ENCODE results near the gene R3HDM1.
"Not testable (repeated sequence)": the region's sequence is repeated elsewhere in the genome, so short reads cannot be mapped to it uniquely, and the experiment has no call there.

R3HDM1 gene

GRCh38 chr2:135651717-135652116 lies 120.4 kb downstream of the R3HDM1 start:
- no peak overlapping the region for H3K27ac ChIP-seq
- TF ChIP-seq, protein P1, sequence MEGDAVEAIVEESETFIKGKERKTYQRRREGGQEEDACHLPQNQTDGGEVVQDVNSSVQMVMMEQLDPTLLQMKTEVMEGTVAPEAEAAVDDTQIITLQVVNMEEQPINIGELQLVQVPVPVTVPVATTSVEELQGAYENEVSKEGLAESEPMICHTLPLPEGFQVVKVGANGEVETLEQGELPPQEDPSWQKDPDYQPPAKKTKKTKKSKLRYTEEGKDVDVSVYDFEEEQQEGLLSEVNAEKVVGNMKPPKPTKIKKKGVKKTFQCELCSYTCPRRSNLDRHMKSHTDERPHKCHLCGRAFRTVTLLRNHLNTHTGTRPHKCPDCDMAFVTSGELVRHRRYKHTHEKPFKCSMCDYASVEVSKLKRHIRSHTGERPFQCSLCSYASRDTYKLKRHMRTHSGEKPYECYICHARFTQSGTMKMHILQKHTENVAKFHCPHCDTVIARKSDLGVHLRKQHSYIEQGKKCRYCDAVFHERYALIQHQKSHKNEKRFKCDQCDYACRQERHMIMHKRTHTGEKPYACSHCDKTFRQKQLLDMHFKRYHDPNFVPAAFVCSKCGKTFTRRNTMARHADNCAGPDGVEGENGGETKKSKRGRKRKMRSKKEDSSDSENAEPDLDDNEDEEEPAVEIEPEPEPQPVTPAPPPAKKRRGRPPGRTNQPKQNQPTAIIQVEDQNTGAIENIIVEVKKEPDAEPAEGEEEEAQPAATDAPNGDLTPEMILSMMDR (IDR thresholded peaks at IDR 0.05) = no peak
- TF ChIP-seq ZFX (IDR thresholded peaks at IDR 0.05; ENCODE audit: borderline replicate concordance) = no peak

DNA sequence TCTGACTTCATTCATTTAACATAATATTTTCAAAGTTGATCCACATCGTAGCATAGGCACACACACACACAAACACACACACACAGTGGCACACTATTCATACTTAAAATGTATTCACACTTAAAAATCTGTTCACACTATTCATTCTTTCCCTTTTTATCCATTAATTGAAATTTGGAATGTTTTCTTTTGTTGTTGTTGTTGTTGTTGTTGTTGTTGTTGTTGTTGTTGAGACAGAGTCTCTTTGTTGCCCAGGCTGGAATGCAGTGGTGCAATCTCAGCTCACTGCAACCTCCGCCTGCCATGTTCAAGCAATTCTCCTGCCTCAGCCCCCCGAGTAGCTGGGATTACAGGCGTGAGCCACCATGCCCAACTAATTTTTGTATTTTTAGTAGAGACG lies 123.0 kb downstream of the R3HDM1 start:
- H3K27ac ChIP-seq = not testable (repeated sequence)

DNA sequence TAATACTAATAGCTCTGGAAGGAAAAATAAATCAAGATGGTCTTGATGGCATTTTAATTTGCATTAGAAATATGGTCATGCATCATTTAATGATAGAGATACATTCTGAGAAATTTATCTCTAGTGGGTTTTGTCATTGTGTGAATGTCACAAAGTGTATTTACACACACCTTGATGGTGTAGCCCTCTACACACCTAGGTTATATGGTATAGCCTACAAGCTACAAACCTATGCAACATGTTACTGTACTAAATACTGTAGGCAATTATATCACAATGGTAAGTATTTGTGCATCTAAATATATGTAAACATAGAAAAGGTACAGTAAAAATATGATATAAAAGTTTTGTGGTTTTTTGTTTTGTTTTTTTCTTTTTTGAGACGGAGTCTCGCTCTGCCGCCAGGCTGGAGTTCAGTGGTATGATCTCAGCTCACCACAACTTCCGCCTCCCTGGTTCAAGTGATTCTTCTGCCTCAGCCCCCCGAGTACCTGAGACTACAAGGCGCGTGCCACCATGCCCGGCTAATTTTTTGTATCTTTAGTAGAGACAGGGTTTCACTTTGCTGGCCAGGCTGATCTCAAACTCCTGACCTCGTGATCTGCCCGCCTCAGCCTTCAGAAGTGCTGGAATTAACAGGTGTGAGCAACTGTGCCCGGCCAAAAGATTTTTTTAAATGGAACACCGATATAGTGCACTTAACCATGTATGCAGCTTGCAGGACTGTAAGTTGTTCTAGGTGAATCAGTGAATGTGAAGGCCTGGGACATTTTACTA lies 126.7 kb downstream of the R3HDM1 start:
- TF ChIP-seq, protein P1 (IDR thresholded peaks at IDR 0.05) = no peak
- TF ChIP-seq ZFX (IDR thresholded peaks at IDR 0.05; ENCODE audit: borderline replicate concordance) = no peak

DNA sequence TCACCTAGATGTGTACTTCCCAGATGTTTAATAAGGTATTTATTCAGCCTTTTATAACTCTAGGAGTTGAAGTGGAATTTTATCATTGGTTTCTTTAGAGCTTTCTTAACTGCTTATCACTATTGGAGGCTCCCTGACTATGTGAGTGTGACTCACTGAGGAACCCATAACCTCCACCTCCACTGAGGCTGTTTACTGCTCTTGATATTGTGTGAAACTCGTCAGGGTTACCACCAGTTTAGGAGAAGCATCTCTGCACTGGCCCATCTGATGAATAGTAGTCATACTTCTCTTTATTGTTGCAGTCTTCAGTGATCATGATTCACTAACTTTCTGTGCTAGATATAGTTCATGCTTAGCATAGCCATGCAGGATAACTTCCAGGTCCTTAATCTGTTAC lies 130.8 kb downstream of the R3HDM1 start:
- H3K27ac ChIP-seq = no peak overlapping the region
- no peak for TF ChIP-seq ZFX (IDR thresholded peaks at IDR 0.05; ENCODE audit: borderline replicate concordance)
- TF ChIP-seq, protein P1 (IDR thresholded peaks at IDR 0.05) = no peak

More for the DNA sequence above, 126.7 kb downstream of the R3HDM1 start:
- no peak overlapping the region for H3K27ac ChIP-seq

DNA sequence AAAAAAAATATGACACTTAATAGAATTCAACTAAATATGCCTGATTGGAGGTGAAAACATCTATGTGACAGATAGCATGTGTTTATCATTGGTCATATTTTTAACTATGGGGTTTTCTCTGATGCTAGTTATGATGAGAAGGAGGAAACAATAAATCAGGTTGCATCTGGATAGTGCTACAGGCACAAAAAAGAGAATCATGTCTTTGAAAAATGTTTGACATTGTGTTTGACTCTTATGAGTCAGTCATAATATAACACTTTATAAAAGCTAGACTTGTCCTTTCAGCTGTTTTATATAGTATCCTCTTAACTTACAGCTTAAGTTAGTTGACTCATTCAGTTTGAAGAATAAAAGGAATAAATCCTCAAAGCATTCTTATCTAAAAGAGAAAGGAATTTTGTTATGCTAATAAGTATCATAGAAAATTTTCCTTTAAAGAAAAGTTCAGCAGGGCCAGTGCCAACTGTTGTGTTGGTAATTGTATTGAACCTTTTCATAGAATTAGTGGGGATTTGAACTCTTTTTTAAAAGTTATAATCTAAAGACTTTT lies 131.9 kb downstream of the R3HDM1 start:
- H3K27ac ChIP-seq = no peak overlapping the region

DNA sequence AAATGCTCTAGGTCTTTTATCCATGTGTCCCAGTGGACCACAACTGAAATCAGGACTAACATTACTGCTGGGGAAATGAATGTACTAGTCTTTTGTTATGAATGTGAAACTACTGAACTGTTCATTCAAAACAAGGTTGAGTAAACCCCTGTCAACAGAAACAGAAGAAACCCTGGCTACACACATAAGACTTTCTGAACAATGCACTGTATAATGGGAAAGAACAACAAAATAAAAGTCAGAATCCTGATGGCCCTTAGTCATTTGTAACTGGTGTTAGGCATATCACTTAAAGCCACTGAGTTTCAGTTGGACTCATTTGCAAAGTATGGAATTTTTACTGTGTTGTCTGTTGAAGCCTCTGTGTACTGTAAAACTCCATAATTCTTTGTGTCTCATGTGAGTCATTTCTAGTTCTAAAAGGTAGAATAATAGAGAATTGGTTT lies 133.4 kb downstream of the R3HDM1 start:
- TF ChIP-seq ZFX (IDR thresholded peaks at IDR 0.05; ENCODE audit: borderline replicate concordance) = no peak
- TF ChIP-seq, protein P1 (IDR thresholded peaks at IDR 0.05) = no peak

More for the DNA sequence above, 131.9 kb downstream of the R3HDM1 start:
- TF ChIP-seq ZFX (IDR thresholded peaks at IDR 0.05; ENCODE audit: borderline replicate concordance) = no peak
- TF ChIP-seq, protein P1 (IDR thresholded peaks at IDR 0.05) = no peak

DNA sequence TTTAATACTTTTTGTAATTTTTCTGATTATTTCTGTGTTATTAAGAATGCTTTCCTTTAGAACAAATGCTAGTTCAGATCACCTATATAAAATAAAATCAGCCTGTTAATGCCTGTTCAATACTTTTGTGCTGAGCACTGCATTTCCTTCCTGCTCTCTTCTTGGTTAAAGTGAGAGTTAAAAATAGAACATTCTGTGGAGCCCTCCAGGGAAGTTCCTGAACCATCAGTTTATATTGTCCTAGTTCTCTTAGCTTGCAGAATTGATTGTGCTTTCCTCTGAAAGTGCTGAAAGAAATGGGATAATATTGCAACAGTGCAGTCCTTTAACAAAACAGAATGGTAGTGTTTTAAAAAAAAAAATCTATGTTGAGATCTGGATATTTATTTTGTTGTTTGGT lies 135.8 kb downstream of the R3HDM1 start:
- no peak overlapping the region for H3K27ac ChIP-seq
- no peak for TF ChIP-seq ZFX (IDR thresholded peaks at IDR 0.05; ENCODE audit: borderline replicate concordance)
- TF ChIP-seq, protein P1 (IDR thresholded peaks at IDR 0.05) = no peak

More for the DNA sequence above, 133.4 kb downstream of the R3HDM1 start:
- H3K27ac ChIP-seq = no peak overlapping the region
